Left ventricle myocardium inferior (tissue), 1 donor: ENCODE measurements around the gene CSRNP2. TPM values are rescaled to one million over a fixed set of nuclear protein-coding genes. Genes with fewer than 3 reads are reported as not detected.

Source experiments
- DNase-seq: peaks from one replicate; pipeline ENCODE4 v3.0.0-alpha.2; 2020
- H3K27ac ChIP-seq: fragments of 200-600 bp; replicated peaks from 2 replicates; pipeline ENCODE4 v1.8.0; 2021
- H3K27me3 ChIP-seq: fragments of 200-600 bp; 2 replicates; pipeline ENCODE4 v1.8.0; 2021; ENCODE audit warnings: low read depth
- H3K36me3 ChIP-seq: fragments of 200-600 bp; 2 replicates; pipeline ENCODE4 v1.8.0; 2021
- H3K4me1 ChIP-seq: fragments of 200-600 bp; 2 replicates; pipeline ENCODE4 v1.8.0; 2021
- H3K4me3 ChIP-seq: fragments of 200-600 bp; 2 replicates; pipeline ENCODE4 v1.8.0; 2021; ENCODE audit warnings: mild to moderate bottlenecking, moderate library complexity
- H3K9me3 ChIP-seq: fragments of 200-600 bp; replicated peaks from 2 replicates; pipeline ENCODE4 v1.8.0; 2021
- intact Hi-C: fragments of 100-400 bp; cut with micrococcal nuclease; formaldehyde crosslinking; loops from one replicate; pipeline ENCODE4 v1.11.0; 2022
- total RNA-seq: library from RNA; stranded (reverse); fragmentation: NEBNext Ultra II Directional; extraction: Animal tissue kit (Norgen Biotek cat#: 25700); gene quantifications from one replicate; pipeline ENCODE4 v1.2.1, GENCODE V29; 2021
- TF ChIP-seq, protein P1 (sequence below): fragments of 200-600 bp; IDR thresholded peaks from 2 replicates; pipeline ENCODE4 v1.8.0; 2021; ENCODE audit warnings: antibody characterized with exemption, mild to moderate bottlenecking, borderline replicate concordance
- donor health status: DM: no; HTN: yes; CAD: no; lungs with severe emphysema.

Gene CSRNP2
- total RNA-seq, 1 donor from 2014 or later = 21.8 TPM

DNA sequence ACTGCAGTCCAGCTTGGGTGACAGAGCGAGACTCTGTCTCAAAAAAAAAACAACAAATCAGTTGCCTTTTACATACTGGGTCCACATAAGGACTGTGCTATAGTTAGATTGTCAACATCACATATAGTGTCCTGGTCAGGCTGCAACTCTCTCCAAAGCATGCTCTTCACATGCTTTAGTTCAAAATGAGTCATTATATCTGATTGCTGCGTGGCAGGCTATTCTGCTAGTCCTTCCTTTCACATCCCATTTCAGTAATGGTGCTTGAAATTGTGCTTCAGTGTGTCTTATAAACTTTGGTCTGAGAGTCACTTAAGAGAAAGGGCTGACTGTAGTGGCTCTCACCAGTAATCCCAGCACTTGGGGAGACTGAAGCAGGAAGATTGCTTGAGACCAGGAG is 28.3 kb downstream of the CSRNP2 start:
- Histone ChIP-seq H3K4me1 (peaks cover 2% of the 10 kb centered on the region), H3K9me3 (no peaks in the 10 kb centered on the region), H3K27me3 (no peaks in the 10 kb centered on the region), H3K36me3 (peaks cover 93% of the 10 kb centered on the region), H3K4me3 (no peak overlapping the region), H3K27ac (no peak overlapping the region)
- DNase-seq = no peak
- TF ChIP-seq, protein P1, sequence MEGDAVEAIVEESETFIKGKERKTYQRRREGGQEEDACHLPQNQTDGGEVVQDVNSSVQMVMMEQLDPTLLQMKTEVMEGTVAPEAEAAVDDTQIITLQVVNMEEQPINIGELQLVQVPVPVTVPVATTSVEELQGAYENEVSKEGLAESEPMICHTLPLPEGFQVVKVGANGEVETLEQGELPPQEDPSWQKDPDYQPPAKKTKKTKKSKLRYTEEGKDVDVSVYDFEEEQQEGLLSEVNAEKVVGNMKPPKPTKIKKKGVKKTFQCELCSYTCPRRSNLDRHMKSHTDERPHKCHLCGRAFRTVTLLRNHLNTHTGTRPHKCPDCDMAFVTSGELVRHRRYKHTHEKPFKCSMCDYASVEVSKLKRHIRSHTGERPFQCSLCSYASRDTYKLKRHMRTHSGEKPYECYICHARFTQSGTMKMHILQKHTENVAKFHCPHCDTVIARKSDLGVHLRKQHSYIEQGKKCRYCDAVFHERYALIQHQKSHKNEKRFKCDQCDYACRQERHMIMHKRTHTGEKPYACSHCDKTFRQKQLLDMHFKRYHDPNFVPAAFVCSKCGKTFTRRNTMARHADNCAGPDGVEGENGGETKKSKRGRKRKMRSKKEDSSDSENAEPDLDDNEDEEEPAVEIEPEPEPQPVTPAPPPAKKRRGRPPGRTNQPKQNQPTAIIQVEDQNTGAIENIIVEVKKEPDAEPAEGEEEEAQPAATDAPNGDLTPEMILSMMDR = no peak
- intact Hi-C loops = no loop called here

DNA sequence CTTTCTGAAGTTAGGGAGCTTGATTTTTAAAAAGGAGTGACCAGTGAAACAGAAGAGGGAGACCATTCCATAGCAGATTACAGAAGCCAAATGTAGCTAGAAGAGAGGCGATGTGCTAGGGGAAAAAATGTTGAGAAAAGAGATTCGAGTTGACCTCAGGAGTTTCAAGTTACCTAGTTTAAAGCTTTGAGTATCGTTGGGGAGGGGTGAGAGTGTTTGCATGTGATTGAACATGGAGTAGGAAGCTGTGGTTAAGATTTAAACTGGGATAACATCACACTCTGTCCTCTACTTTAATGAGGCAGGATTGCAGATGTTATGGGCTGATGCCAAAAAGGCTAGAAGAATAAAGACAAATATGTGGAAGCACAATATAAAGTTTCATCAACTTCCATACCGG is 31.6 kb downstream of the CSRNP2 start:
- no peaks in the 10 kb centered on the region for H3K27me3 ChIP-seq
- H3K4me1 ChIP-seq = peaks cover 33% of the 10 kb centered on the region
- DNase-seq = no peak
- TF ChIP-seq, protein P1 = no peak
- H3K9me3 ChIP-seq = no peaks in the 10 kb centered on the region
- intact Hi-C loops = no loop called here
- no peak overlapping the region for H3K4me3 ChIP-seq
- peaks cover 61% of the 10 kb centered on the region for H3K36me3 ChIP-seq
- no peak overlapping the region for H3K27ac ChIP-seq

DNA sequence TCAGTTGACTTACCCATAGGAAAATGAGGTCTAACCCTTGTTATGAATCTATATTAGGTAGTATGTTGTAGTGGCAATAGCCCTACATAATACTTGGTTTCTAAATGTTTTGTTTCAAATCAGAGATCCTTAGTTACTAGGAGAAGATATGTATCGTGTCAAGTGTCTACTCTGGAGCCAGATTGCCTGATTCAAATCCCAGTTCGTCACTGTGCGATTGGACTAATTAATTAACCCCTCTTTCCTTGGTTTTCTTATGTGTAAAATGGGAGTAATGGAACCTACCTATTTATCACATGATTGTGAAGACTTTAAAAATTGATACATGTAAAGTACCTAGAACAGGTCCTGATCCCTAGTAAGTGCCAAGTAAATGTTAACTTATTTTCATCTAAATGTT is 33.9 kb downstream of the CSRNP2 start:
- no peaks in the 10 kb centered on the region for H3K9me3 ChIP-seq
- peaks cover 33% of the 10 kb centered on the region for H3K4me1 ChIP-seq
- H3K36me3 ChIP-seq = peaks cover 39% of the 10 kb centered on the region
- H3K4me3 ChIP-seq = peak overlapping the region; percentile 89
- H3K27me3 ChIP-seq = no peaks in the 10 kb centered on the region
- intact Hi-C loops = no loop called here
- TF ChIP-seq, protein P1 = no peak
- DNase-seq = no peak
- no peak overlapping the region for H3K27ac ChIP-seq

DNA sequence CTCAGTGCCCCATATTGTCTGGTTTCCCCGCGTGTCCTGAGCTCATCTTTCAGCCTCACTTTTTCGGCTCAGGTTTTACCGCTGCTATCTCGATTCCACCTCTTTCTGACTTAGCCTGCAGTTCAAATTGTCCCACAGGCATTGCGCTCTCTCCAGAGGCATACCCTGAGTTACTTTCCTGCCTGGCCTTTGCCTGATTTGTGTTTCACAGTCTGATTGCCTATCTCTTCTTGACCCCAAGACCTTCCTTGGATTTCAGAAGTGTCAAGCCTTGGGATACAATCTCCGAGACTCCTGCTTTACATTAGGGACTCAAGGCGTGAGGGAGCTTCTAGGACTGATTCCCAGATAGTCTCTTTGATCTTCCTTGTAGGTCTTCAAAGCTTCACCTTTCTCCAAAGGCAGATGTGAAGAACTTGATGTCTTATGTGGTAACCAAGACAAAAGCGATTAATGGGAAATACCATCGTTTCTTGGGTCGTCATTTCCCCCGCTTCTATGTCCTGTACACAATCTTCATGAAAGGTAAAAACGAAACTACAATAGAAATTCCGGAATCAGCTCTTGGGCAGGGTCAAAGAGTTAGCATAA is 34.6 kb downstream of the CSRNP2 start:
- TF ChIP-seq, protein P1 = no peak
- Histone ChIP-seq H3K9me3 (no peaks in the 10 kb centered on the region), H3K27me3 (no peaks in the 10 kb centered on the region), H3K4me3 (peak overlapping the region; percentile 89), H3K4me1 (peaks cover 33% of the 10 kb centered on the region), H3K36me3 (peaks cover 31% of the 10 kb centered on the region), H3K27ac (peak overlapping the region; percentile 99)
- no peak for DNase-seq
- intact Hi-C loops = no loop called here

DNA sequence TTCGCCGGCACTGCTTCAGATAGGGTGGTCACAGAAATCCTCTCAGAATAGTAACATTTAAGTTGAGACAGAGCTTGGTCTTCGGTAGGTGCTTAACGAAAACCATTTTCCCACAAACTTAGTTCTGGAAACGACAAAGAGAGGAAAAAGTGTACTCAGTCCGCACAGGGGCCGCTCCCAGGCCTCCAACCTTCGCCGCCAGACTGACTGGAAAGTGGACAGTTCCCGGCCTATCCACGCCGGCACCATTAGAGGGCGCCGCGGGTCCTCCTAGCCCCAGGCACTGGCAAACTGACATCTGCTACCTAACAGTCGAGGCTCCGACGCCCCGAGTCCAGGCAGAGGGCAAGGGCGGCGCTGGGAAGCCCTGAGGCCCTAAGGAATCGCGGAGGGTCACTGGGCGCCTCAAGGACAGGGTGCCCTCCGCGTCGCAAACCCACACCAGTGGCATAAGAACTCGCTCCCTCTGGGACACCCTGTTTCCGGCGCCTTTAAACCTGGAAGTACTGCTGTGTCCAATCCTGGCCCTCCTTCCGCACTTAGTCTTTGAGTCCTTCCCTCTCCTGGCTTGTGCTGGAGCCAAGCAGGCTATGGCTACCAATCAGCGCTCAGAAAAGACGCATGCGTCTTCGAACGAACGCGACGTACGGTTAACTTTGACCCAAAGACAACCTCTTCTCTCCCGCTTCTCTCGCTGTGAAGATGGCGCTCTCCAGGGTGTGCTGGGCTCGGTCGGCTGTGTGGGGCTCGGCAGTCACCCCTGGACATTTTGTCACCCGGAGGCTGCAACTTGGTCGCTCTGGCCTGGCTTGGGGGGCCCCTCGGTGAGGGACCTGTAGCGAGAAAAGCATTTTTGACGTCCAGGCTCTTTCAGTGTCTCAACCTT is 35.5 kb downstream of the CSRNP2 start, which contains the start of gene LETMD1:
TSS of gene LETMD1 (plus strand) at position 673 of the 886 bp plus-strand sequence. CDS start at position 703, 30 bp downstream.
- Histone ChIP-seq H3K9me3 (no peaks in the 10 kb centered on the region), H3K4me1 (peaks cover 33% of the 10 kb centered on the region), H3K27me3 (no peaks in the 10 kb centered on the region), H3K27ac (peak within 1 kb of the TSS; percentile 99), H3K36me3 (peaks cover 23% of the 10 kb centered on the region), H3K4me3 (peak within 1 kb of the TSS; percentile 89)
- intact Hi-C loops = no loop called here
- DNase-seq = peak; percentile 91
- TF ChIP-seq, protein P1 = peak; percentile 95
